ENCODE data around the gene MYOT.

DNA sequence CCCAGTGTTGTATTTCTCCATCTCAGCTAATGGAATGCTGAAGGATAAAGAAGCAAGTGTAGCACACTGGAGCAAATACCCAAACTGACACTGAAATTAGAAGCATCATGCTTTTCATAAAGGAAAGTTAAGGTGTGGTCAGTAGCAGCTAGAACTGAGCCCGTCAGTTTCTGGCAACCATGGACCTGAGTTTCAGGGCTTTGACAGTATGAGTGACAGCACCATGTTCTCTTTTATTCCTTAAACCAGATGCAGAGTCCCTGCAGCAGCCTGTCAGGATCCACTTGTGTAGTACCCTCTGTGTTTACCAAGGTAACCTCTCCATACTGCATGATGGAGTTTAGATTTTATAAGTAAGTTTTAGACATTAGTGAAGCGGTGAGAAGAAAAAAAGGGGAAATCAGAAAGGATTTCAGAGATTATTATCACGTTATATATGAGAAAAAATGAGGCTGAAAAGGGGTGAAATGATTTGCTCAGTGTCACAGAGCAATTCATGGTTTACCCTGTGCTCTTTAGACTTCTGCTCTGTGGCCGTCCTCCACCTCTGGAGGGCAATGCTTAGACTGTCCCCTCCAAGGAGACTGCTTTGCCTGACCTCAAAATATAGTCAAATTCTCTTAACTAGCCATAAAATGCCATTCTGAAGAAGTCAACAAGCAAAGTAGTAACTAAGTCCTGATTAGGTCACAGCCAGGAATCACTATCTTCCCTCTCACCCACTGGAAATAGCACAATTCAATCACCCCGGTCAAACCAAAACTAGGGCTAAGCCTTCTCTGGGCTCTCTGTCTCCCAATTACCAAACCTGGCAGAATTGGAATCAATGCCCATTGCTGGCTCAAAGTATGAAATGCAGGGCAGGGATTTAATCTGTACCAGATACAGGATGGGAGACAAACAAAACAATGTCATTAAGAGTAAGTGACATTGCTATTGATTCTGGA is 10.5 kb upstream of the MYOT start:
- TF ChIP-seq, protein P1, sequence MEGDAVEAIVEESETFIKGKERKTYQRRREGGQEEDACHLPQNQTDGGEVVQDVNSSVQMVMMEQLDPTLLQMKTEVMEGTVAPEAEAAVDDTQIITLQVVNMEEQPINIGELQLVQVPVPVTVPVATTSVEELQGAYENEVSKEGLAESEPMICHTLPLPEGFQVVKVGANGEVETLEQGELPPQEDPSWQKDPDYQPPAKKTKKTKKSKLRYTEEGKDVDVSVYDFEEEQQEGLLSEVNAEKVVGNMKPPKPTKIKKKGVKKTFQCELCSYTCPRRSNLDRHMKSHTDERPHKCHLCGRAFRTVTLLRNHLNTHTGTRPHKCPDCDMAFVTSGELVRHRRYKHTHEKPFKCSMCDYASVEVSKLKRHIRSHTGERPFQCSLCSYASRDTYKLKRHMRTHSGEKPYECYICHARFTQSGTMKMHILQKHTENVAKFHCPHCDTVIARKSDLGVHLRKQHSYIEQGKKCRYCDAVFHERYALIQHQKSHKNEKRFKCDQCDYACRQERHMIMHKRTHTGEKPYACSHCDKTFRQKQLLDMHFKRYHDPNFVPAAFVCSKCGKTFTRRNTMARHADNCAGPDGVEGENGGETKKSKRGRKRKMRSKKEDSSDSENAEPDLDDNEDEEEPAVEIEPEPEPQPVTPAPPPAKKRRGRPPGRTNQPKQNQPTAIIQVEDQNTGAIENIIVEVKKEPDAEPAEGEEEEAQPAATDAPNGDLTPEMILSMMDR (IDR thresholded peaks at IDR 0.05) = no peak
- no peak for TF ChIP-seq POLR2A (IDR thresholded peaks at IDR 0.05)
- no peak for TF ChIP-seq EP300 (IDR thresholded peaks at IDR 0.05)

Data from ovary (tissue), 3 donors.